Measurements from ENCODE around the gene SLC7A7.
"Not testable (repeated sequence)": the region's sequence is repeated elsewhere in the genome, so short reads cannot be mapped to it uniquely, and the experiment has no call there.

The SLC7A7 gene

DNA sequence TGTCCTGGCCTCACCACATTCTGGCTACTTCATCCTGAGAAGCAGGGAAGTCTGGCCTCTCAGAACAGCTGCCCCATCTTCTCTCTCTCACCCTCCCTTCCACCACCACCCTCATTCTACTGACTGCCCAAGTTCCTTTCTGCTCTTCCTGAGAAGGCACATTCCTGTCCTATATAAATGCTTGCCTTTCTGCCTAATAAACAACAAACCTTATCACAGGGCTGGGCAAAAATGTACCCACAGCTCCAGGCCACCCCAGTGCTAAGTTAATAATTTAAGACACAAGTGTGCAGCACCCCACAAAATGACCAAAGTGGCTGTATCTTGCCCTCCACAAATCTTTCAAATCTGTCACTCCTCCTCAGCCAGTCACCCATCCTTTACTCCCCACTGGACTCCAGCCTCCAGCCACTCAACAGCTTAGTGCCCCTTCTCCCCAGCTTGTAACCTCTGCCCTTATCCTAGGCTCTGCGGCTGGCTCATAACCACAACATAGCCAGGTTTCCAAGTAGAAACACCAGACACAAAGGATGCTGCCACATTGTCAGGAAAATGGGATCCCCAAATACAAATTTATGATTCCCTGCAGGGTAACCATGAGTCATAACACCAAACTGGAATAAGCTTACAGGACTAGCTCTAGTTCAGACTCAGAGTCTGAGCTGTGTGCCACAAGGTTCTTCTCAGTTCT lies 33.8 kb downstream of the SLC7A7 start:
- DNase-seq = no peak

DNA sequence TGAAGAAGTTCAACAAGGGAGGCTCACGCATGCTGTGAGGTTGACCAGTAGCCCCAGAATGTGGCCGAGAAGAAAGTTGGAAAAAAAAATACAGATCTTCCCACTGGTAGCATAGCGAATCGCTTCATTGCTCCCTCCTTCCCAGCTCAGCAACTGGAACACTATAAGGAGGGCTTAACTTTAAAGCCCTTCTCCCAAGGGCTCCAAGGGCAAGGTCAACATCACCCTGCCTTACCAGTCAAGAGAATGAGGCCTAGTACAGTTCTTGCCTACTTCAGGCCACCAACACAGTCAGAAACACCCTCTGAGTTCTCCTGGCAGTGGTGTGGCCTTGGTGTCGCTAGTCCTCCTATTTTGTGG lies 34.3 kb downstream of the SLC7A7 start:
- no peak for DNase-seq

DNA sequence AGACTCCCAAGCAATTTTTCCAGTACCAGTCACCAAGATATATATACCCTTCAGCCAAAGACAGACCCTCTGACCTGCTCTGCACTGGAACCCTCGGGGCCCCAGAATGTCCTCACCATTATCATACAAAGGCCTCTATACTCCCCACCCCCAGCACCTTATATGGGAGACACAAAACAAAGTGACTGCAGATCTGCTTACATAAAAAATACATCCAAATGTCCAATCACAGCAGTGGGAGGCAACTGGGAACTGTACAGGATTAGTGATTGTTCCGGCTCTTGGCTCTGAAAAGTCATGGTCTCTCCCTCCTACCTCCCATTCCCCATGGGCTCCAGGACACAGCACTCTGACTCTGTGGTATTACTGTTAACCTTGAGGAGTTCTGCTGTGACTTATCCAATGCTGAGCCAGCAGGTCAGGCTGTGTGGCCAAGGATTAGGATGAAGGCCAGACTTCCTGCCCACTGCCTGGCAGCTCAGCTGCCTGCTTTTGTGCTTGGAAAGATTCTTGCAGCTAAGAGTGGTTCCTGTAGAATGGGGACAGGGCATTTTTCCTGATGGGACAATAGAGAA lies 35.0 kb downstream of the SLC7A7 start:
- DNase-seq = no peak

DNA sequence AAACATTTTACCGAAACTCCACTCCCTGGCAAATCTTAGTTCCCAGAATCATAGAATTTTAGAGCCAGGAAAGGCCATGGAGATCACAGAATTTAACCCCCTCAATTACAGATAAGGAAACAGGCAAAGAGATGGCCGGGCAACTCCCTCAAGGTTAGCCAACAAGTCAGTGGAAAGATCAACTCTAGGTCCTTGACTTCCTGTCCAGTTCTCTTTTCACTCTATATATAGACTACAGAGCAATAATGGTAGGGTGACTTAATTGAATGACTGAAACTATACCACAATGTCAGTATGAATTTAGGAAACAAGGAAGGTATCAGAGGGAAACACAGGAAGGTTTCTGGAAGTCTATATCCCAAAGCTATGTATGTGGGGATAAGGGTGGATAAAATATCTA lies 37.2 kb downstream of the SLC7A7 start:
- no peak for DNase-seq

DNA sequence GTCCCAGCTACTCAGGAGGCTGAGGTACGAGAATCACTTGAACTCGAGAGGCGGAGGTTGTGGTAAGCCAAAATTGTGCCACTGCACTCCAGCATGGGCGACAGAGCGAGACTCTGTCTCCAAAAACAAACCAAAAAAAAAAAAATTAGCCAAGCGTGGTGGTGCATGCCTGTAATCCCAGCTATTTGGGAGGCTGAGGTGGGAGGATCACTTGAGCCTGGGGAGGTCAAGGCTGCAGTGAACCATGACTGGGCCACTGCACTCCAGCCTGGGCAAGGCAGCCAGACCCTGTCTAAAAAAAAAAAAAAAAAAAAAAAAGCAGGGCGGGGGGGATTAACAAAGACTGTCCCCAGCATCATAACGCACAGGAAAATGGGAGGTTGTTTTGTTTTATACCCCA lies 38.4 kb downstream of the SLC7A7 start:
- not testable (repeated sequence) for DNase-seq

DNA sequence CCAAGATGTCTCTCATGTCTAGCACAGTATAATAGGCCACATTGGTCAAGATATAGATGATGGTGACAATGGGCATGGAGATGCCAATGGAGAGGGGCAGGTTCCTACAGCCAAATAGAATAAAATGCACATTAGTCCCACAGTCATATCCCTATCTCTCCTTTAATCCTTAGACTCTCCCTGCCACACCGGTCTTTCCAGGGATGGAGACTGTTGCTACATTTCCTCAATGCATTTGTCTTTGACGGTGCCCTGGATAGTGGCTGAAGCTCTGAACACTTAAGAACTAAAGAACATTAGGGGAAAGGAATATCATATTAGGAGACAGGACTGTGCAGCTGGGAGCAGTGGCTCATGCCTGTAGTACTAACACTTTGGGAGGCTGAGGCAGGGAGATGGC lies 39.0 kb downstream of the SLC7A7 start:
- DNase-seq = no peak

DNA sequence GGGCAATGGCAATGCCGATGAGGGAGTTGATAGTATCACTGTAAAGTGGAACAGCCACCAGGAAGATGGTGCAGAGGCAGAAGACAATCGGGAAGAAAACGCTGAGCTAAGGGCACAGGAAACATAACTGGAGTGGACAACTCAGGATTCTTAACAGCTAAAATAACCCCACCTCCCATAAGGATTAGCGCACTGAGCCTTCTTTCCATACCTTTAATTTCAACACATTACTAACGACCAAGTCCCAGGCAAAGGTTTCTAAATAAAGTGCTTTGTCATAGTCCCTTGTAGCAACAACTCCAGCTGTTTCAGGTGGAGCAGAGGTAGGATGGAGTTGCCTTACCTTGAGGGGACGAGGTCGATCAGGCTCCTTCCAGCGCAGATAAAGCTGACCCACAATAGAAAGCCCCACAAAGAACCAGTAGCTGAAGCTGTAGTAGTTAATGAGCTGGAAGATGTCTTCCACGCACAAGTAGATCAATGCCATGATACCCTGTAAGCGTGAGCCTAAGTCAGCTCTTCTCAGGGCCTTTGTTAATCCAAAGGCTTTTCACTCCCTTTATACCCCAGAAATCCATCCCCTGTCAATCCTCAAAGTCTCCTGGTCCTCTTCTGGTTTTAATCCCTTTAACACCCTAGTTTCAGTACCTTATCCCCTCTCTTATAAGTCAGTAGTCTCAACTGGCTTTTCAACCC lies 41.1 kb downstream of the SLC7A7 start:
- no peak for DNase-seq

DNA sequence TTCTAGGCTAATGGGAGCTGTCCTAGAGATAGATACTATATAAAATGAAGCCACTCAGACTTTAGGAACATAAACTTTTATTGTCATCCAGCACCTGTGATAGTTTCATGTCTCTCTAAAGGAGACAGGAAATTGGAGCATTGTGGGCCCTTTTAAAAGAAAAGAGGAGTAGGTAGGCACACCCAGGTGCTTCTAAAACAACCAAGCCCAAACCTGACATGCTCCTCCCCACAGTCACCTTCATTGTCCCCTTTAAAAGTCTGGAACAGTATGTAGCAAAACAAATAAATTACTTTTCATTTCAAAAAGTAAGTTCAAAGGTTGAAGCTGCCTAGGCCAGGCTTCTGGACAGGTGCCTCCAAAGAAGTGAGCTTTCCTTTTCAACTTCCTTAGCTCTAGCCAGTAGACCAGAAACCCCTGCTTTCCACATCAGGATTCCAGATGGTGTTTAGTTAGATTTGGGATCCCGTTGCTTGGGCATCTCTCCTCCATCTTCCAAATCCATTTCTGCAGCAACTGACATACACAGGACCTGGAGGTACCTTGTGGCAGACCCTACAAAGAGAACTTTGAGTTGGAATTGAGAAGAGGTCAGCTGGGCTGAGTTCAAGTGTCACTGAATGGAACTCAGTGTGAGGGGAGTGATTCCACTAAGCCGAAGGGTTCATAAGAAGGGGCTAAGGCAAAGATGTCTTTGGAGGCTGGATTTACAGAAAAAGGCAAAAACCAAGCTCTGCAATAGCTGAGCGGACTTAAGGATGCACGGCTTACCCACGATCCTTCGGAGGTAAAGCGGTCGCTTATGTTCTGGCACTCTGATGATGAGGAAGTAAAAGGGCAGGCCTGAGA lies 41.8 kb downstream of the SLC7A7 start:
- no peak for DNase-seq

DNA sequence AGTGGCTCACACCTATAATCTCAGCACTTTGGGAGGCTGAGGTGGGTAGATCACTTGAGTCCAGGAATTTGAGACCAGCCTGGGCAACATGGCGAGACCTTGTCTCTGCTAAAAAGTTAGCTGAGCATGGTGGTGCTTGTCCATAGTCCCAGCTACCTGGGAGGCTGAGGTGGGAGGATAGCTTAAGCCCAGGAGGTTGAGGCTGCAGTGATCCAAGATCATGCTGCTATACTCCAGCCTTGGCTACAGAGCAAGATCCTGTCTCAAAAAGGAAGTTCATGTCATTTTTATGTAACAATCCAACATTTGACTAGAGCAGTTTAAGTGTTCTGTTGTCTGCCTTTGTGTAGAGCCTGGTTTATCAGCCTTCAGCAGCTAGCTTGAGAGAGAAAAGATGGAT lies 42.5 kb downstream of the SLC7A7 start:
- no peak for DNase-seq

DNA sequence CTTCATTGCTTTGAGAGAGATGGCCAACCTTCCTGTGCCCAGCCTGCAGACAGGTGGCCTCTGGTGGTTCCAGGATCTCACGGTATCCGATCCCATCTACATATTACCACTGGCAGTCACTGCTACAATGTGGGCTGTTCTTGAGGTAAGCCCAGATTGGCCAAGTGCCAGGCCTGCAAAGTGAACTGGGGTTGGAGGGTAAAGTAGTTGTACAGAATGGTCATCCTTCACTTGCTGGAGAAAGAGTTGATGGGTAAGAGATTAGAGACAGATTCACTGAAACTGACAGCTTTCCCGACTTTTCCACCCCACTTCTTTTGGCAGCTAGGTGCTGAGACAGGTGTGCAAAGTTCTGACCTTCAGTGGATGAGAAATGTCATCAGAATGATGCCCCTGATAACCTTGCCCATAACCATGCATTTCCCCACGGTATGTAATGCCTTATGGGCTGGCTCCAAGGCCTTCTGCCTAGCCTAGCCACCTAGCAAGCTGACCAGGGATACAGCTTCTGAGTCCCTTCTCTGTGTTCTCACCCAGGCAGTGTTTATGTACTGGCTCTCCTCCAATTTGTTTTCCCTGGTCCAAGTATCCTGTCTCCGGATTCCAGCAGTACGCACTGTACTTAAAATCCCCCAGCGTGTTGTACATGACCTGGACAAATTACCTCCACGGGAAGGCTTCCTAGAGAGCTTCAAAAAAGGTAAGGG lies 44.6 kb downstream of the SLC7A7 start:
- no peak for DNase-seq

DNA sequence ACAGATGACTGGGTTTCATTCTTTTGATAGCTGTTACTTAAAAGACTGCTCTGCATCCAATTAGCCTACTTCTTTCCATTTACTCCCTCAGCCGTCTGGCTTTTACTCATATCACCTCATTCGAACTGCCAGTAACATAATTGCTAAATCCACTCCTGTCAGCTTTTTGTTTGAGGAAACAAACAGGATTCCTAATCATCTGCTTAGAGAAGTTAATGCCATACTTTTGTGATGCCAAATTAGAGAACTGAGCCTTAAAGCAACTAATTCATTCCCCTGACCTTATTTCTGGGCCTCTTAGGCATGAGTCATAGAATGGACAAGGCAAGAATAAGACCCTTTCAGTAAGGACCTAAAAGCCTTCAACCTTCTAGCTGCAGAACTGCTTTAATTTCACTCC lies 45.9 kb downstream of the SLC7A7 start:
- DNase-seq = no peak

DNA sequence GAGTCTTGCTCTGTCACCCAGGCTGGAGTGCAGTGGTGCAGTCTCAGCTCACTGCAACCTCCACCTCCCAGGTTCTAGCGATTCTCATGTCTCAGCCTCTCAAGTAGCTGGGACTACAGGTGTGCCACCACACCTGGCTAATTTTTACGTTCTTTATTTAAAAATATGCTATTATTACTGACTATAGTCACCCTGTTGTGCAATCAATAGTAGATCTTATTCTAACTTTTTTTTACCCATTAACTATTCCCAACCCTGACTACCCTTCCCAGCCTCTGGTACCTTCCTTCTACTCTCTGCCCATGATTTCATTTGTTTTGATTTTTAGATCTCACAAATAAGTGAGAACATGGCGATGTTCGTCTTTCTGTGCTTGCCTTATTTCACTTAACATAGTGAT lies 46.3 kb downstream of the SLC7A7 start:
- DNase-seq = no peak

DNA sequence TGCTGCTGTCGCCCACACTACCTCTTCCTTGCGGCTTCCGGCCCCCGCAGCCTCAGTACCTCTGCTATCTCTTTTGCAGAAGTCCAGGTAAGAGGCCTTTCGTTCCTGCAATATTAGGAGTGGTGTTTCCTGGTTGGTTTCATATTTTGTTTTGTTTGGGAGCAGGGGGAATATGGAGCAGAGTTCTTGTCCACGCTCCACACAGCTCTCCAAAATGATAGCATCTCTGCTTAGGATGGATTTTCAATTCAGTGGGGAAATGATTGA lies 48.0 kb downstream of the SLC7A7 start:
- DNase-seq = no peak

DNA sequence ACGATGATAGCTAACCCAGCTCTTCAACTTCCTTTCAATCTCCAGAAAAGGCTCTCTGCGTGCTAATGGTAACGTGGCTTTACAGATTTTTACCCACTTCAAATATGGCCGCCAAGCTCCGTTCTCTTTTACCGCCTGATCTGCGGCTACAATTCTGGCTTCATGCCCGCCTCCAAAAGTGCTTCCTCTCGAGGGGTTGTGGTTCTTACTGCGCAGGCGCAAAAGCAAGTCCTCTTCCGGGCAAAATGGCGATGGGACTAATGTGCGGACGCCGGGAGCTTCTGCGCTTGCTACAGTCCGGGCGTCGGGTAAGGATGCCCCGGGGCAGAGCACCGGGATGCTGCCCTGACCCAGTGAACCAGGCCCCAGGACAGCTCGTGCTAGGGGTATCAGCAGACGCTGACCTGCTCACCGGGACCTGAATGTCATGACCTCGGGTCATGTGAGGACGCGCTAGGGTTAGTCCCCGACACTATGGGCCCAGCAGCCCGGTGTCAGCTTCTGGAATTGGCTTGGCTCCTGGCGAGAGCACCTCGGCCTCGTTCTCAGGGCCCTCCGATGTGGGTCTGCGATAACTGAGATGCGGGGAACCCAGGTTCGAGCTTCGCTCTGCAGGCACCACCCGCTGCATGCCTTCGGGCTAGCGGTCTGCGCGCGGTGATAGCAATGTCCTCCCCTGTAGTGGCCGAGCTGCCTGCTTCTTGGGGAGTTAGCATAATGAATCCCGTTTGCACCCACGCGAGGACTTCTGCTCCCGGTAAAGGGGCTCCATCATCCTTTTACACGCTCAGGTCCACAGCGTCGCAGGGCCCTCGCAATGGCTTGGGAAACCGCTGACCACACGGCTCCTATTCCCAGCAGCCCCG lies 48.5 kb downstream of the SLC7A7 start, which contains the start of gene OXA1L:
Gene OXA1L (plus strand): TSS at position 232 of the 866 bp plus-strand sequence. CDS start 14 bp downstream, at position 246.
- peak; percentile 91 to 97 for DNase-seq

DNA sequence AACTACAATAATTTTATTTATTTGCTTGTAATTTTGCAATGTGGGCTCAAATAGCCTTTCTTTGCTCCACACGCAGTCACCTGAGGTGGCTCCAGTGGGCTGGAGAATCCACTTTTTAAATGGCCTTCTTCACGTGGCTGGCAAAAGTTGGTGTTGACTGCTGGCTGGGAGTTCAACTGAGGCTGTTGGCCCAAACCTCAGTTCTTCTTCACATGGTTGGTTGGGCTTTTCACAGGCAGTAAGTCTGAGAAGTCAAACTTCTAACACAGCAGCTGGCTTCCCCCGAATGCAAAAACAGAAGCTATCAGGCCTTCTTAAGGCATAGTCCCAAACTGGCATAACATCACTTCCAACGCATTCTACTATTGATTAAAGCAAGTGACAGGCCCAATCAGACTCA lies 50.9 kb downstream of the SLC7A7 start:
- DNase-seq = no peak

DNA sequence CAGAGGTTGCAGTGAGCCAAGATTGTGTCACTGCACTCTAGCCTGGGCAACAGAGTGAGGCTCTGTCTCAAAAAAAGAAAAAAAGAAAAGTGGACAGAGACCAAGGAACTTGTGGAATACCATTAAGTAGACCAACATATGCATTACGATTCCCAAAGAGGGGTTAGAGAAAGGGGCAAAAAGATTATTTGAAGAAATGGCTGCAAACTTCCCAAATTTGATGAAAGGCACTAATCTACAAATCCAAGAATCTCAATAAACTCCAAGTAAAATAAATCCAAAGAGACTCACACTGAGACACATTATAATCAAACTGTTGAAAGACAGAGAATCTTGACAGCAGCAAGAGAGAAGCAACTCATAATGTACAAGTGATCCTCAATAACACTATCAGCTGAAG lies 53.5 kb downstream of the SLC7A7 start:
- DNase-seq = no peak

DNA sequence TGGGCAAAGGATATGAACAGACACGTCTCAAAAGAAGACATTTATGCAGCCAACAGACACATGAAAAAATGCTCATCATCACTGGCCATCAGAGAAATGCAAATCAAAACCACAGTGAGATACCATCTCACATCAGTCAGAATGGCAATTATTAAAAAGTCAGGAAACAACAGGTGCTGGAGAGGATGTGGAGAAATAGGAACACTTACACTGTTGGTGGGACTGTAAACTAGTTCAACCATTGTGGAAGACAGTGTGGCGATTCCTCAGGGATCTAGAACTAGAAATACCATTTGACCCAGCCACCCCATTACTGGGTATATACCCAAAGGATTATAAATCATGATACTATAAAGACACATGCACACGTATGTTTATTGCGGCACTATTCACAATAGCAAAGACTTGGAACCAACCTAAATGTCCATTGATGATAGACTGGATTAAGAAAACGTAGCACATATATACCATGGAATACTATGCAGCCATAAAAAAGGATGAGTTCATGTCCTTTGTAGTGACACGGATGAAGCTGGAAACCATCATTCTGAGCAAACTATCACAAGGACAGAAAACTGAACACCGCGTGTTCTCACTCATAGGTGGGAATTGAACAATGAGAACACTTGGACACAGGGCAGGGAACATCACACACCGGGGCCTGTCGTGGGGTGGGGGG lies 57.1 kb downstream of the SLC7A7 start:
- DNase-seq = not testable (repeated sequence)

DNA sequence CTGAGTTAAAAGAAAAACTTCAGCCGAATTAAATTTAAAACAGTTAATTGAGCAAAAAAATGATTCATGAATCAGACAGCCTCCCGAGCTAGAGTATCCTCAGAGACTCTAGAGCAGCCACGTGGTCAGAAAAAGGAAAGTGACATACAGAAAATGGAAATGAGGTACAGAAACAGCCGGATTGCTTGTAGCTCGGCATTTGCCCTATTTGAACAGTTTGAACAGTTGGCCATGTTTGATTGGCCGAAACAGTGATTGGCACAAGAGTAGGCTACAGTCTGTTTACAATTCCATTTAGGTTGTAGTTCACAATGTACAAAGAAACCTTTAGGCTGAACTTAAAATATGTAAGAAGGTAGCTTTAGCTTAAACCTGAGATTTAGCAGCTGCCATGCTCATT lies 61.6 kb downstream of the SLC7A7 start:
- no peak for DNase-seq

DNA sequence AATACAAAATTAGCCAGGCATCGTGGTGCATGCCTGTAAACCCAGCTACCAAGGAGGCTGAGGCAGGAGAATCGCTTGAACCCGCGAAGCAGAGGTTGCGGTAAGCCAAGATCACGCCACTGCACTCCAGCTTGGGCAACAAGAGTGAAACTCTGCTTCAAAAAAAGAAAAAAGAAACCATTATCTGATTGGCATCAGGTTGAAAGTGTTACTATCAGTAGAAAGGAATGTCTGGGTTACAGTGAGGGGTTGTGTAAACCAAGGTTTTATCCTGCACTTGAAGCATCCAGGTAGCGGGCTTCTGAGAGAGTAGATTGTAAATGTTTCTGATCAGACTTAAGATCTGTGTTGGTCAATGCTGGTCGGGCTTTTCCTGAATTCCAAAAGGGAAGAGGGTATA lies 62.8 kb downstream of the SLC7A7 start:
- no peak for DNase-seq

DNA sequence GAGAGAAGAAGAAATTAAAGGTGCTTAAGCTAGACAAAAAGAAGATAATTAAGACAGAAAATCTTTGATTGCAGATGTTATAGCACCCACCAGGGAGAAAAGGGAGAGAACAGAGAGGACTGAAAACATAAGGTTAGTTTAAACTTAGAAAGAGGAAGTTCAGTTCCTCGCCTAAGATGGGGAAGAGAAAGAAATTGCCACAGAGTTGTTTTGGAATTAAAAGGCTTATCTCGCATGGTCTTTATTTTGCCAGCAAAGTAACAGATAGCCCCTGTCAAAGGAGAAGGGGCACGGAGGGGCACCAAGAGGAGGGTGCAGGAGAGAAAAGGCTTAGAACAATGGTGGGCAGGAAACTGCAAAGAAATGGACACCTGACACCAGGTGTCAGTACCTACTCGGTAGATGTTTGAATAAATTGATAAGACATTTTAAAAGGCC lies 66.6 kb downstream of the SLC7A7 start:
- DNase-seq = no peak

DNA sequence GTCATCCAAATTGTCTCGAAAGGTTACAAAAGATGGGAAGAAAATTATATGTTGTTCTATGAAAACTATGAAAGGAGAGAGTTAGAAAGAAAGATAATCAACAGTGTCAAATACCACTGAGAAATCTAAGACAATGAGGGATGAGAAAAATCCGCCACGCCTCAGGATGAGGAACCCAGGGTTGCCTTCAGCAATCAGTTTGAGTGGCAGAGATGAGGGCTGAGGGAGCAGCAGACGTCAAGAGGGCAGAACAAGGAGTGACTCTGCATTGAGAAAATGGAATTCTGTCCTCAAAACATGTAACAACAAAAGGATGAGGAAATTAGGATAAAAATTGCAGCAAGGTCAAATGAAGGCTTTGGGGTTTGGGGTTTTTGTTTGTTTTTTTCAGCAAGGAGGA lies 67.0 kb downstream of the SLC7A7 start:
- DNase-seq = no peak
